Renal cortical epithelial cell (primary cell): Measurements from ENCODE around the gene PRR20G. TPM values are rescaled to one million over a fixed set of nuclear protein-coding genes. Genes with fewer than 3 reads are reported as not detected.
"Not testable (repeated sequence)": the region's sequence is repeated elsewhere in the genome, so short reads cannot be mapped to it uniquely, and the experiment has no call there.

Source experiments
- DNase-seq: peaks from one replicate; pipeline ENCODE4 v3.0.0-alpha.2; 2011; ENCODE audit warnings: low read depth
- total RNA-seq: library from RNA; depleted of rRNA; stranded (reverse); fragments of >200 nt; gene quantifications from 2 replicates; pipeline ENCODE4 v1.2.3, GENCODE V29; 2014

Gene PRR20G
- not detected in 2 replicates for total RNA-seq

- DNase-seq, result no peak
Observed at GRCh38 chr3:127287840-127288239, at the start of gene PRR20G. Gene PRR20G (minus strand): TSS chr3:127288046. CDS start chr3:127287365, 681 bp downstream.

GRCh38 chr3:127337001-127337400 is 49.2 kb upstream of the PRR20G start:
- DNase-seq, result no peak

- DNase-seq, result no peak
Observed at GRCh38 chr3:127336101-127336500, 48.3 kb upstream of the PRR20G start.

GRCh38 chr3:127330385-127330784 is 42.5 kb upstream of the PRR20G start:
- no peak for DNase-seq

- no peak for DNase-seq
Observed at GRCh38 chr3:127329631-127330285, 41.9 kb upstream of the PRR20G start.

GRCh38 chr3:127328421-127328820 is 40.6 kb upstream of the PRR20G start:
- no peak for DNase-seq

- DNase-seq, result no peak
Observed at GRCh38 chr3:127326341-127326740, 38.5 kb upstream of the PRR20G start.

GRCh38 chr3:127325629-127325961 is 37.7 kb upstream of the PRR20G start:
- peak; percentile 4 for DNase-seq

GRCh38 chr3:127324913-127325628 is 37.2 kb upstream of the PRR20G start:
- no peak for DNase-seq

GRCh38 chr3:127324076-127324475 is 36.2 kb upstream of the PRR20G start:
- DNase-seq, result no peak

GRCh38 chr3:127323581-127323980 is 35.7 kb upstream of the PRR20G start:
- DNase-seq, result no peak

GRCh38 chr3:127321371-127321770 is 33.5 kb upstream of the PRR20G start:
- DNase-seq, result no peak

GRCh38 chr3:127320529-127321121 is 32.8 kb upstream of the PRR20G start:
- peak; percentile 4 for DNase-seq

GRCh38 chr3:127316685-127317084 is 28.8 kb upstream of the PRR20G start:
- no peak for DNase-seq

GRCh38 chr3:127312818-127313217 is 25.0 kb upstream of the PRR20G start:
- no peak for DNase-seq

- not testable (repeated sequence) for DNase-seq
Observed at GRCh38 chr3:127308821-127309220, 21.0 kb upstream of the PRR20G start.

- no peak for DNase-seq
Observed at GRCh38 chr3:127307916-127308315, 20.1 kb upstream of the PRR20G start.

GRCh38 chr3:127307112-127307835 is 19.4 kb upstream of the PRR20G start:
- no peak for DNase-seq

- DNase-seq, result no peak
Observed at GRCh38 chr3:127306361-127307111, 18.7 kb upstream of the PRR20G start.

GRCh38 chr3:127305499-127306060 is 17.7 kb upstream of the PRR20G start:
- DNase-seq, result no peak

- DNase-seq, result no peak
Observed at GRCh38 chr3:127304121-127304744, 16.4 kb upstream of the PRR20G start.
